ENCODE results near the gene NPPB. TPM values are rescaled to one million over a fixed set of nuclear protein-coding genes. Genes with fewer than 3 reads are reported as not detected.

NPPB gene
- total RNA-seq, 4 donors from 2014 or later: not detected

DNA sequence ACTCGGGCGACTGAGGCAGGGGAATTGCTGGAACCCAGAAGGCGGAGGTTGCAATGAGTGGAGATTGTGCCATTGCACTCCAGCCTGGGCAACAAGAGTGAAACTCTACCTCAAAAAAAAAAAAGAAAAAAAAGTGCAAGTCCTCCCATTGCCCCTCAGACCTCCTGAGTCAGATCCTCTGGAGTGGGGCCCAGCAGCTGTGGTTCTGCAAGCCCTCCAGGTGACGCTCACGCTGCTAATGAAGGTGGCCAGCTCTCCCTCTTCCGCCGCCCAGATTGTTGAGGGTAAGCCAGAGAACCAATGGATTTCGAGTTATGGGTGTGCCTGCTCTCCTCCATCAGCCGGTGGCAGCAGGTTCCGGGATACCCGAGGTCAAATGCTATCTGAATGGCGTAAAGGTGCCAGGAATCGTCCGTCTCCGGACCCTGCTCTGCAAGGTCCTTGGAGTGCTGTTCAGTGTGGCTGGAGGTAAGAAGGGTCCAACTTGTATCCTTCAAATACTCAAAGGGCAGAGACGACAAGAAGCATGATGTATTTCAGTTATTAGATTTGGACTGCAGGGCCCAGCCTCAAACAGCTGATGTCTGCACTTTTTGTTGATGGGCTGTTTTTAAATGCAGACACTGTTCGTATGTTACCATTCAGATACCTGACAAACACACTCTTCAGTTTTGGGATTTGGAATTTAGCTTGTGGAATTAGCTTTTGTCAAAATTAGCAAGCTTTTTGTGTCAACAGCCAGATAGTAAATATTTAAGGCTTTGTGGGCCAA is 35.2 kb downstream of the NPPB start:
- Histone ChIP-seq H3K27ac (no peak overlapping the region), H3K4me1 (no peaks in the 10 kb centered on the region), H3K4me3 (no peak overlapping the region), H3K36me3 (peaks cover 0 to 97% (median 9%) of the 10 kb centered on the region in 3 donors), H3K27me3 (no peaks in the 10 kb centered on the region), H3K9me3 (no peaks in the 10 kb centered on the region)
- no peak for TF ChIP-seq CTCF (IDR thresholded peaks at IDR 0.05)
- no peak for TF ChIP-seq EP300 (IDR thresholded peaks at IDR 0.05)
- no peak for TF ChIP-seq POLR2A (IDR thresholded peaks at IDR 0.05)
- DNase-seq (ENCODE audit: low spot score in 2 of 2): no peak
- 88 to 90% methylated on average over 17 of the region's 17 CpGs for WGBS, 2 donors

- TF ChIP-seq EP300 (IDR thresholded peaks at IDR 0.05): no peak
- TF ChIP-seq CTCF (IDR thresholded peaks at IDR 0.05): no peak
- TF ChIP-seq POLR2A (IDR thresholded peaks at IDR 0.05): no peak
- no peak overlapping the region for H3K4me3 ChIP-seq
Measured at GRCh38 chr1:11822091-11822490, 36.7 kb downstream of the NPPB start.

DNA sequence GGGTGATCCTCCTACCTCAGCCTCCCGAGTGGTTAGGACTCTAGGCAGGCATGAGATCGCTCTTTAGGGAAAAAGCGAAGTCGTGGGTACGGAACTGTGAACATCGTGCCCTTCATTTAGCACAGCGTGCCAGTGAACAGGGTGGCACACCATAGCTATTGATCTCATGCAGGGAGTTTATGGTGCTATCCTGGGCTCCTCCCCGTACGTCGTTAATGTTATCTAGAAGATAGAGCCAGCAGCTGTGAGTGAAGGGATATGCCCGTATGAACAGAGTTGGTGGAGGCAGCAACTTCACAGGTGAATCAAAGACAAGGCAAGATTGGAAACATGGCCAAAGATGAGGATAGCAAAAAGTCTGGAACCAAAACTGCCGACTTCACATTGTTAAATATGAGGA is 41.6 kb downstream of the NPPB start:
- H3K4me3 ChIP-seq: no peak overlapping the region
- 90 to 95% methylated on average over 12 of the region's 12 CpGs for WGBS, 2 donors
- no peaks in the 10 kb centered on the region for H3K4me1 ChIP-seq
- TF ChIP-seq POLR2A (IDR thresholded peaks at IDR 0.05) (no peak), CTCF (IDR thresholded peaks at IDR 0.05) (no peak)
- H3K27ac ChIP-seq: no peak overlapping the region
- no peaks in the 10 kb centered on the region for H3K27me3 ChIP-seq
- no peaks in the 10 kb centered on the region for H3K9me3 ChIP-seq
- no peak for DNase-seq (ENCODE audit: low spot score in 2 of 2)
- peaks cover 3 to 88% (median 9%) of the 10 kb centered on the region in 3 donors for H3K36me3 ChIP-seq

More at GRCh38 chr1:11822091-11822490, 36.7 kb downstream of the NPPB start:
- 67 to 86% methylated on average over 3 of the region's 3 CpGs for WGBS, 2 donors
- Histone ChIP-seq H3K4me1 (no peaks in the 10 kb centered on the region), H3K27ac (no peak overlapping the region), H3K9me3 (no peaks in the 10 kb centered on the region), H3K27me3 (no peaks in the 10 kb centered on the region), H3K36me3 (peaks cover 0 to 97% (median 4%) of the 10 kb centered on the region in 3 donors)
- DNase-seq (ENCODE audit: low spot score in 2 of 2): no peak

GRCh38 chr1:11813021-11813420 is 45.7 kb downstream of the NPPB start:
- H3K9me3 ChIP-seq: no peaks in the 10 kb centered on the region
- no peak for DNase-seq (ENCODE audit: low spot score in 2 of 2)
- H3K4me1 ChIP-seq: peaks cover 0 to 15% (median 2%) of the 10 kb centered on the region in 4 donors
- WGBS, 2 donors: 83 to 92% methylated on average over 5 of the region's 5 CpGs
- no peak overlapping the region for H3K4me3 ChIP-seq
- no peak overlapping the region for H3K27ac ChIP-seq
- H3K27me3 ChIP-seq: no peaks in the 10 kb centered on the region
- TF ChIP-seq EP300 (IDR thresholded peaks at IDR 0.05): no peak
- H3K36me3 ChIP-seq: peaks cover 3 to 85% (median 9%) of the 10 kb centered on the region in 3 donors

Small RNA genes lying within 50 kb of the gene (small RNA-seq; reads per million reads assigned to genes)
- gene RF02156: not detected
- gene RF02157: not detected
- not detected for gene RF02158

Other genes starting within 250 kb of the NPPB start
- gene FBXO2, start 204.5 kb downstream of the NPPB start, total RNA-seq: 10 to 100 TPM in 3 of 4 donors, 1 to 10 TPM in 1; 7.5 to 21.0 (median 15.6) TPM
- gene FBXO44, start 204.1 kb downstream of the NPPB start, total RNA-seq: 10 to 100 TPM; 24.1 to 59.4 (median 35.7) TPM
- 10 to 100 TPM in 3 of 4 donors, 1 to 10 TPM in 1; 9.6 to 18.2 (median 13.8) TPM for gene FBXO6, start 194.7 kb downstream of the NPPB start, total RNA-seq
- 10 to 100 TPM; 28.2 to 56.1 (median 32.3) TPM for gene MAD2L2, start 177.8 kb downstream of the NPPB start, total RNA-seq
- gene DRAXIN, start 167.2 kb downstream of the NPPB start, total RNA-seq: 1 to 10 TPM in 1 of 4 donors, under 1 TPM in 2, not detected in 1; under 0.01 to 1.2 (median 0.20) TPM
- 100 to 1,000 TPM in 1 of 4 donors, 10 to 100 TPM in 3; 35.6 to 118 (median 76.0) TPM for gene AGTRAP, start 122.8 kb downstream of the NPPB start, total RNA-seq
- gene C1orf167, start 96.8 kb downstream of the NPPB start, total RNA-seq: 10 to 100 TPM in 1 of 4 donors, 1 to 10 TPM in 2, not detected in 1; 4.4 to 13.8 (median 5.1) TPM
- gene MTHFR, start 53.0 kb downstream of the NPPB start, total RNA-seq: 10 to 100 TPM; 61.2 to 93.9 (median 69.9) TPM
- 10 to 100 TPM; 24.3 to 30.3 (median 25.6) TPM for gene CLCN6, start 52.8 kb downstream of the NPPB start, total RNA-seq
- gene NPPA, start 11.2 kb downstream of the NPPB start, total RNA-seq: 1 to 10 TPM in 1 of 4 donors, not detected in 3; 3.0 TPM
- gene KIAA2013, start 67.5 kb upstream of the NPPB start, total RNA-seq: 10 to 100 TPM; 50.0 to 73.7 (median 55.6) TPM
- gene PLOD1, start 75.8 kb upstream of the NPPB start, total RNA-seq: 10 to 100 TPM; 52.8 to 87.9 (median 64.0) TPM
- 10 to 100 TPM; 53.8 to 71.6 (median 58.7) TPM for gene MFN2, start 121.5 kb upstream of the NPPB start, total RNA-seq
- 10 to 100 TPM; 53.3 to 95.4 (median 67.1) TPM for gene MIIP, start 160.6 kb upstream of the NPPB start, total RNA-seq
- gene TNFRSF8, start 204.4 kb upstream of the NPPB start, total RNA-seq: 1 to 10 TPM in 2 of 4 donors, under 1 TPM in 1, not detected in 1; 0.84 to 4.9 (median 1.8) TPM

All from tibial nerve (tissue), 4 donors.